Muscle of leg (tissue), 11 donors: ENCODE measurements around the gene PRSS56. TPM values are rescaled to one million over a fixed set of nuclear protein-coding genes. Genes with fewer than 3 reads are reported as not detected.
"Not testable (repeated sequence)": the region's sequence is repeated elsewhere in the genome, so short reads cannot be mapped to it uniquely, and the experiment has no call there.

Experiments
- DNase-seq: peaks from one replicate; pipeline ENCODE4 v3.0.0; 2013
- H3K27ac ChIP-seq: one replicate; pipeline ENCODE4 v1.5.1; 2013; ENCODE audit warnings: mild to moderate bottlenecking, low read length, control low read depth
- H3K27me3 ChIP-seq: one replicate; pipeline ENCODE4 v1.6.1; 2013; ENCODE audit warnings: low read length; ENCODE audit not compliant: control insufficient read depth, insufficient read depth
- H3K36me3 ChIP-seq: one replicate; pipeline ENCODE4 v1.6.1; 2013; ENCODE audit warnings: low read length; ENCODE audit not compliant: control insufficient read depth, insufficient read depth
- H3K4me1 ChIP-seq: one replicate; pipeline ENCODE4 v1.6.1; 2013; ENCODE audit warnings: low read length; ENCODE audit not compliant: control insufficient read depth, insufficient read depth
- H3K4me3 ChIP-seq: one replicate; pipeline ENCODE4 v1.5.1; 2013; ENCODE audit warnings: low read length, control low read depth
- H3K9me3 ChIP-seq: replicated peaks from 2 replicates; pipeline ENCODE4 v1.6.1; 2013; ENCODE audit warnings: low read depth, low read length; ENCODE audit not compliant: control insufficient read depth
- WGBS: methylation state at CpG from one replicate; pipeline ENCODE4 v1.1.5; 2013; ENCODE audit warnings: missing lambda C conversion rate; ENCODE audit not compliant: insufficient coverage; 5-methylcytosine and 5-hydroxymethylcytosine counted together
- polyA plus RNA-seq, 8 donors: library from polyadenylated mRNA; unstranded; fragments of 120-200 nt; gene quantifications; one replicate each; pipeline versions ENCODE4 v1.2.1 to v1.2.3, GENCODE V29; 2013; ENCODE audit warnings: inconsistent platforms in 1 of 8, low replicate concordance in 1 of 8; ENCODE audit not compliant: insufficient read length in 8 of 8, insufficient read depth in 1 of 8
- total RNA-seq: library from RNA; stranded (reverse); fragments of 120-200 nt; gene quantifications from one replicate; pipeline ENCODE4 v1.2.4, GENCODE V29; 2013

PRSS56 gene
- total and polyA plus RNA-seq, 9 donors = 1.7 to 2.6 (median 2.1) TPM

- peaks cover 38% of the 10 kb centered on the region for H3K36me3 ChIP-seq
- H3K9me3 ChIP-seq = peaks cover 8% of the 10 kb centered on the region
- WGBS = under 1% methylated on average over 55 of the region's 81 CpGs
- no peaks in the 10 kb centered on the region for H3K27me3 ChIP-seq
- peaks cover 10% of the 10 kb centered on the region for H3K4me1 ChIP-seq
- peak; percentile 98 for DNase-seq
- H3K4me3 ChIP-seq = peak within 1 kb of the TSS; percentile 92
- H3K27ac ChIP-seq = peak within 1 kb of the TSS; percentile 98
Observed at GRCh38 chr2:232550354-232551249, 30.4 kb downstream of the PRSS56 start, which contains the start of the genes EIF4E2 and TIGD1. EIF4E2 (plus strand) TSS chr2:232550689; CDS start chr2:232550725, 36 bp downstream. TIGD1 (minus strand) TSS chr2:232550557; CDS start chr2:232549882, 675 bp downstream.

GRCh38 chr2:232551250-232551638 is 31.1 kb downstream of the PRSS56 start:
- no CpG with 5 or more reads among the region's 7 CpGs for WGBS
- peaks cover 10% of the 10 kb centered on the region for H3K4me1 ChIP-seq
- H3K27ac ChIP-seq = peak overlapping the region; percentile 98
- peak overlapping the region; percentile 92 for H3K4me3 ChIP-seq
- peaks cover 36% of the 10 kb centered on the region for H3K36me3 ChIP-seq
- H3K27me3 ChIP-seq = no peaks in the 10 kb centered on the region
- peaks cover 8% of the 10 kb centered on the region for H3K9me3 ChIP-seq
- DNase-seq = no peak

GRCh38 chr2:232551776-232552175 is 31.6 kb downstream of the PRSS56 start:
- Histone ChIP-seq H3K4me3 (peak overlapping the region; percentile 92), H3K9me3 (peaks cover 8% of the 10 kb centered on the region), H3K27ac (peak overlapping the region; percentile 98), H3K36me3 (peaks cover 35% of the 10 kb centered on the region), H3K27me3 (no peaks in the 10 kb centered on the region), H3K4me1 (peaks cover 10% of the 10 kb centered on the region)
- no peak for DNase-seq
- WGBS = 86% methylated on average over 4 of the region's 4 CpGs

- Histone ChIP-seq H3K9me3 (no peaks in the 10 kb centered on the region), H3K4me3 (no peak overlapping the region), H3K36me3 (peaks cover 36% of the 10 kb centered on the region), H3K27me3 (no peaks in the 10 kb centered on the region), H3K27ac (no peak overlapping the region), H3K4me1 (peaks cover 5% of the 10 kb centered on the region)
- DNase-seq = no peak
- WGBS = 78% methylated on average over 3 of the region's 3 CpGs
Observed at GRCh38 chr2:232556426-232556825, 36.2 kb downstream of the PRSS56 start.

- H3K36me3 ChIP-seq = peaks cover 48% of the 10 kb centered on the region
- no peaks in the 10 kb centered on the region for H3K9me3 ChIP-seq
- 86% methylated on average over 3 of the region's 8 CpGs for WGBS
- H3K4me3 ChIP-seq = no peak overlapping the region
- no peak overlapping the region for H3K27ac ChIP-seq
- H3K27me3 ChIP-seq = no peaks in the 10 kb centered on the region
- H3K4me1 ChIP-seq = no peaks in the 10 kb centered on the region
- no peak for DNase-seq
Observed at GRCh38 chr2:232562515-232563151, 42.4 kb downstream of the PRSS56 start.

GRCh38 chr2:232563580-232563979 is 43.4 kb downstream of the PRSS56 start:
- Histone ChIP-seq H3K4me3 (no peak overlapping the region), H3K4me1 (no peaks in the 10 kb centered on the region), H3K36me3 (peaks cover 55% of the 10 kb centered on the region), H3K9me3 (no peaks in the 10 kb centered on the region), H3K27me3 (no peaks in the 10 kb centered on the region), H3K27ac (no peak overlapping the region)
- no peak for DNase-seq
- 100% methylated on average over 1 of the region's 3 CpGs for WGBS

GRCh38 chr2:232567721-232568120 is 47.5 kb downstream of the PRSS56 start:
- no peak for DNase-seq
- no peaks in the 10 kb centered on the region for H3K9me3 ChIP-seq
- peaks cover 71% of the 10 kb centered on the region for H3K36me3 ChIP-seq
- no peak overlapping the region for H3K27ac ChIP-seq
- H3K4me3 ChIP-seq = no peak overlapping the region
- peaks cover 8% of the 10 kb centered on the region for H3K4me1 ChIP-seq
- no peaks in the 10 kb centered on the region for H3K27me3 ChIP-seq

GRCh38 chr2:232568161-232568560 is 48.0 kb downstream of the PRSS56 start:
- H3K4me1 ChIP-seq = peaks cover 8% of the 10 kb centered on the region
- H3K4me3 ChIP-seq = no peak overlapping the region
- no peak overlapping the region for H3K27ac ChIP-seq
- H3K27me3 ChIP-seq = no peaks in the 10 kb centered on the region
- no peaks in the 10 kb centered on the region for H3K9me3 ChIP-seq
- peaks cover 70% of the 10 kb centered on the region for H3K36me3 ChIP-seq
- WGBS = no CpG with 5 or more reads among the region's 5 CpGs
- DNase-seq = no peak

GRCh38 chr2:232569541-232569940 is 49.4 kb downstream of the PRSS56 start:
- Histone ChIP-seq H3K4me1 (peaks cover 16% of the 10 kb centered on the region), H3K27ac (no peak overlapping the region), H3K9me3 (no peaks in the 10 kb centered on the region), H3K27me3 (no peaks in the 10 kb centered on the region), H3K36me3 (peaks cover 67% of the 10 kb centered on the region), H3K4me3 (no peak overlapping the region)
- no peak for DNase-seq
- 91% methylated on average over 6 of the region's 9 CpGs for WGBS

GRCh38 chr2:232570481-232570880 is 50.3 kb downstream of the PRSS56 start:
- peaks cover 62% of the 10 kb centered on the region for H3K36me3 ChIP-seq
- H3K9me3 ChIP-seq, H3K27me3 ChIP-seq, H3K27ac ChIP-seq, H3K4me3 ChIP-seq, DNase-seq: not testable (repeated sequence)
- peaks cover 23% of the 10 kb centered on the region for H3K4me1 ChIP-seq
- 90% methylated on average over 2 of the region's 6 CpGs for WGBS
